Activated CD8-positive, alpha-beta memory T cell treated with anti-CD3 and anti-CD28 coated beads for 36 hours (primary cell): Measurements from ENCODE around the gene WDR36. TPM values are rescaled to one million over a fixed set of nuclear protein-coding genes. Genes with fewer than 3 reads are reported as not detected.
"Not testable (repeated sequence)": the region's sequence is repeated elsewhere in the genome, so short reads cannot be mapped to it uniquely, and the experiment has no call there.

Source experiments
- CTCF ChIA-PET: fragments of 350-600 bp; sonication (Branson Sonifier 250); formaldehyde crosslinking; loops from one replicate; lab custom pipeline; 2021; ENCODE audit warnings: antibody characterized with exemption; lab: Charles Lee
- POLR2A ChIA-PET: fragments of 350-600 bp; sonication (Branson Sonifier 250); formaldehyde crosslinking; loops from one replicate; lab custom pipeline; 2021; ENCODE audit warnings: antibody characterized with exemption; lab: Charles Lee
- total RNA-seq, 2 experiments: library from RNA; stranded (reverse); gene quantifications; one replicate each; pipeline ENCODE4 v1.2.3, GENCODE V29; 2021

The WDR36 gene
- total RNA-seq, 2 experiments from 2014 or later = 81.3 to 82.6 TPM

DNA sequence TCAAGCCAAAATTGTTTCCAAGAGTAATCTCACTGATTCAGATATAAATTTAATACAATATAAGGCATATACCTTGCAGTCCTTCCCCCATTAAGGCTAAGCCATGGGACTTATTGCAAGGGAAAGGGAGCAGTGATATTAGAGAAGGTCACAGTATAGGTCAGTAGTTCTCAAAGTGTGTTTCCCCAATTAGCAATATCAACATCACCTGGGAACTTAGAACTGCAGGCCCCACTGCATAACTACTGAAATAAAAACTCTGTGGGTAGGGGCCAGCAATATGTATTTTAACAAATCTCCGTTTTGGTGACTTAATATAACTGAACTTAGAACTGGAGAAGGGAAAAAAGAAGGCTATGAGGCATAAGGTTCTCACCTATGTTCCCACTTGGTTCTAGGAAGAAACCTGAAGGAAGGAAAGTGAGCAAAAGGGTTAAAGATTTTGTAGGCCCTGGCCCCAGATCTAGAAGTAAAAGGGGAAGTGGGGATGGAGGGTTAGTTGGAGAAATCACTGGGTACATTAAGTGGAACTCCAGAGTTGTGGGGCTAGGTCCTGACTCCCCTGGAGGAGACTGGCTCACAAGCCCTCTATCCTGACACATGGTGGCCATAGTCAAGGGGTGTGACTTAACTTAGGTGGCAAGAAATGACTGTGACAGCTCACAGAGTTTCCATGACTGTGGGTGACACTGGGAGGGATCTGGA, 40.7 kb downstream of the WDR36 start:
- CTCF ChIA-PET = interaction anchor here (0.6 to 0.7 kb wide), 2 partner anchors 24 to 1697 kb away, joined by 5 read pairs; no protein-coding TSS in a partner anchor
- POLR2A ChIA-PET = no interaction called here

DNA sequence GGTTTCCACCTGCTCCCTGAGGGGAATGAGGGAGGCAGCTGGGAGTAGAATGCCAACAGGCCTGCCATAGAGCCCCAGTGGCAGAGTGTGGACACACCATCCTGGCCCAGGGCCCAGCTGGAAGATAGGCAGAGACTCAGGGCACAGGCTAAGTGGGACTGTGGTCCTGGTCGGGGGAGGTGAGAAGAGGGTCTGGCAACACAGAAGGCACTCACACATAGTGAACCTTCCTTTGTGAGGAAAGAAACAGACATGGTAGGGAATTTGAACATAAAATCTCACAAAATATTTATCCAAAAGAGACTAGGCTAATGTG, 41.2 kb downstream of the WDR36 start:
- ChIA-PET POLR2A (no interaction called here), CTCF (no interaction called here)

DNA sequence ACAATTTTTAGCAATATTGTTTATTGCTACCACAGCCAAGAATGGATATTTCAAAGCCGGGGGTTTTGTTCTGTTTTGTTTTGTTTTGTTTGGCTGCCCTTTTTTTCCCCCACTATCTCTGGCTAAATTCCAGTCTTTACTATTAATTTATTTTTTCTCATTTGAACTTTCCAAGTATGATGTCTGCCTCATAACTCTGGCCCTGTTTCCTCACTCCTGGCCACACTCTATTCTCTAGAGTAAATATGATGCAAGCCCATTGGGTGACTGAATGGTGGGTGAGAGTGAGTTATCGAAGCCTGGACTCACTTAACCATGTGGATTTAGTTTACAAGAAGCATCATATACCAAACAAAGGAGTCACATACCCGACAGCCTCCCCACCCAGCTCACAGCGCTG, 41.9 kb downstream of the WDR36 start:
- ChIA-PET CTCF (no interaction called here), POLR2A (no interaction called here)

DNA sequence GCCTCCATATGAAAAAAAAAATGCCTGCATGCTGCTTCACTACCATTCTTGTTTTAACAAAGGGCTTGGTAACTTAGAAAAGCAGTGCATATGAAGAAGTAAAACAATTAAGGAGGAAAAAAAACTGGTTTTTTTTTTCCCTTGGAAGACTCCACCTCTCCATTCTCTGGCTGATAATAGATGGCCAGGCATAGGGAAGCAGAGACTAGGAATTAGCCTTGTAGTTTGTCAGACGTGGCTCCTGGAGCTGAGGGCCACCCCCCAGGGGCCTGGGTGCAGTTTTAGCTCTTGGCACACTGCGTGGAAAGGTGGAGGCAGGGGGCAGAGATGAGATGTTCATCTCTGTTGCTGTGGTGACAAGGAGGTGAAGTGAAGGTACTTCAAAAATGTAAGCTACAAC, 42.7 kb downstream of the WDR36 start:
- ChIA-PET POLR2A (no interaction called here), CTCF (no interaction called here)

DNA sequence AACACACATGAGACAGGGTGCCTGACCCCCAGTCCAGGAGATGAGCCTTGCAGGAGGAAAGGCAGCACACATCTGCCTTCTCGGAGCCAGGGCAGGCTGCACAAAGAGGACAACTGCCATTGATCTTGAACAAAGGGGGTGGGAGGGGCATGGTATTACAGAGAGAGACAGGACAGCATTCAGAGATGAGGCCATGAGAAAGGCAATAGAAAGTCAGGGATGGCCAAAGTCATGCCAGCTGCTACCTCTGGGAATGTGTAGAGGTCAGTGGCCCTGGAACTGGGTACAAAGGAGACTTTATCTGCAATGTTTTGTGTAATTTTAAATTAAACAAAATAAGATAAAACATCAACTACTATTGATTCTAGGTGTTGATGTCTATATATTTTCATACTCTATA, 43.2 kb downstream of the WDR36 start:
- POLR2A ChIA-PET = no interaction called here
- CTCF ChIA-PET = no interaction called here

DNA sequence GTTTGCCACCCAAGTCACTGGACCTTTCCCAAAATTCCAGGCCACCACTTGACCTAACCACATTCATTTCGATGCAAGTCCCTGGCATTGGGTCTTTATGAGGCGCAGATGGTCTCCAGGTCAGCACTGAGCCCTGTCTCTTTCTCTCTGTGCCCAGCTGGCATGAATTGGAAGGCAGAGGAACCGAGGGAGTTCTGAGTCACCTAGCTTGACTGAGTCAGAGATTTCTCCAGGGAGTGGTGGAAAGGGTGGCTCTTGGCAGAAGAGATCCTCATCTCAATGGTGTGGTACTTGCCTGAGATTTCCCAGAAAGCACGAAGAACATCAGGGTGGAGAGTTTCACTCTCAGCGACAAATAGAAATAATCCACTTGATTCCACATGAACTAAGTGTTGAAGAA, 43.8 kb downstream of the WDR36 start:
- ChIA-PET CTCF (no interaction called here), POLR2A (no interaction called here)

DNA sequence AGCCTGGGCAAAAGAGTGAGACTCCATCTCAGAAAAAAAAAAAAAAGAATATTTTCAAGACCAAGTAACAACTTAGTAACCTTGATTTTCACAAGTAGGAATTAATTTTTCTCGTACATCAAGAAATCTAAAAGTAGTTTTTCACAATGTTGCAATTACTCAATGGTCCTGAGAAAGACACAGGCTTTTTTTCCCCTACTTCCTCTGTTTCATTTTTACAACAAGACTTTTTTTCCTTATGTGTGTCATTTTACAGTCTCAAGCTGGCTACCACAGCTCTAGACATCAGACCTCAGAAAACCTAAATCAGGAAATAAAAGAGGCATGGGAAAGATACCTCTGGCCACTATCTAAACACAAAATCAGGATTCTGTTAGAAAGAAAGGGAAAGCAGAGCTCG, 45.9 kb downstream of the WDR36 start:
- ChIA-PET CTCF (no interaction called here), POLR2A (no interaction called here)

DNA sequence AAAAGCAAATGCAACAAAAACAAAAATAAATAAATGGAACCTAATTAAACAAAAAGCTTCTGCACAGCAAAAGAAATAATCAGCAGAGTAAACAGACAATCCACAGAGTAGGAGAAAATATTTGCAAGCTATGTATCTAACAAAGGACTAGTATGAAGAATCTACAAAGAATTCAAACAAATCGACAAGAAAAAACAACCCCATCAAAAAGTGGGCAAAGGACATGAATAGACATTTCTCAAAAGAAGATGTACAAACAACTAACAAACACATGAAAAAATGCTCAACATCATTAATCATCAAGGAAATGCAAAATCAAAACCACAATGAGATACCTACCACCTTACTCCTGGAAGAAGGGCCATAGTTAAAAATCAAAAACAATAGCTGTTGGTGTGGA, 49.3 kb downstream of the WDR36 start:
- POLR2A ChIA-PET = not testable (repeated sequence)

DNA sequence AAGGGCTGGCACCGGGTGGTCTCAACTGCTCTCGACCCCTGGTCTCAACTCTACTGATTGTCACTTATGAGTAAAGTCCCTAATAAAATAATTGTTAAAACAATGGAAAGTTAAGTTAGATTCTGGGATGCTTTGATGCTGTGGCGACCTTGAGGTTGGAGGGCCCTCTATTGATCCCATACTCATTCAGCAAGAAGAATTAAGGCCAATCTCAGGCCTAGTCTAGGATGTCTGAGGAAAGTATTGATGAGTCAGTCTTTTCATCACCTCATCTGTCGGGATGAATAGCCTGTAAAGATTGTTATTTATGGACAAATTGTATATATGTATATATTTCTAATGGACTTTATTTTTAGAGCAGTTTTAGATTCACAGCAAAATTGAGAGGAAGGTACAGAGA, 50.8 kb downstream of the WDR36 start:
- CTCF ChIA-PET = no interaction called here
- POLR2A ChIA-PET = no interaction called here

More for the DNA sequence above, 49.3 kb downstream of the WDR36 start:
- CTCF ChIA-PET = interaction anchor here (0.6 kb wide), 1 partner anchor 59 kb away, joined by 3 read pairs; no protein-coding TSS in a partner anchor

DNA sequence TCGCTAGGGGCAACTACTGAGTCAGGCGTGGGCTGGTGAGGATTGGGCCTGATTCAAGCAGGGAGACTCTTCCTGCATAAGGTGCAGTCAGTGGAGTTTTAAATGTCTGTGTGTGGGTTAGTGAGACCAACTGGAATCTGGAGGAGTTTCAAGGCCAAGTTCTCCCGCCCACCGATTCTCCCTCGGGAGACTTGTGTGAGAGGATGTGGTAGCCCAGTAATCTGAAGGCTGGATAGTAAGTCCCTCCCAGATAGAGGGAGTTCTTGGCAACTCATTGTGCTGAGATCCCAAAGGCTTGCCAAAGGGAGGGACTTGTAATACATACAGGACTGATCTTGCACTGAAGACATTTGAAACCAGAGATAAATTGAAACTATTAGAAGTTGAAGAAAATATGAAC, 51.8 kb downstream of the WDR36 start:
- POLR2A ChIA-PET = no interaction called here
- CTCF ChIA-PET = no interaction called here

DNA sequence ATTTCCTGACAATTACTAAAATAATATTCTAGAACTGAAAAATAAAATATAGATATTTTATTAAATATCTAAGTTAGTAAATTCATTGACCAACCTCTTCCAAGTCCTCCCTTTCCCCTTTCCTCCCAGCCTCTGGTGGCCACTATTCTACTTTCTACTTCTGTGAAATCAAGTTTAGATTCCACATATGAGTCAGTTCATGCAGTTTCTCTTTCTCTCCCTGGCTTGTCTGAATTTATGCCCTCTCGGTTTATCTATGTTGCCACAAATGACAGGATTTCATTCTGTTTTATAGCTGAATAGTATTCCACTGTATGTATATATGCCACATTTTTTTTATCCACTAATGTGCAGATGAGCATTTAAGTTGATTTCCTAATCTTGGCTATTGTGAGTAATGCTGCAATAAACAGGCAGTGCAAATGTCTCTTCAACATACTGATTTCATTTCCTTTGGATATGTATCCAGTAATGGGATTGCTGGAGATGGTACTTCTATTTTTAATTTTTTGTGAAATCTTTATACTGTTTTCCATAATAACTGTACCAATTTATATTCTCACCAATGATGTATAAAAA, 52.3 kb downstream of the WDR36 start:
- ChIA-PET CTCF (no interaction called here), POLR2A (no interaction called here)

DNA sequence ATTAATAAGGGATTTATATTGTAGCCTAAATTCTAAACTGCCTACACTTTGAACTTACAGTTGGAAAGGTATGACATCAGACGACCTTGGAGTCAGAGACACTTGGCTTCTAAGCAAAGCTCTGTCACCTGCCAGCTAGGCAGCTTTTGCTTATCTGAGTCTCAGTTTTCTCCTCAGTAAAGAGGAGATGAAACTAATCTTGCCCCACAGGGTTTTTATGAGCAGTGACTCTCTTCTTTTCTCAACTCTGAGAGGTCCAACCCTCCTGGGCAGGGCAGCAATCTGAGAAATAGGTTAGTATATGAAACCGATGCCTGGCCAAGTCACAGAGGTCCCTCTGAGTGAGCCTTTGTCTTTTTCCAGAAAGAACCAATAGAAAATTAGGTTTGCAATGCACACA, 53.9 kb downstream of the WDR36 start:
- CTCF ChIA-PET = no interaction called here

DNA sequence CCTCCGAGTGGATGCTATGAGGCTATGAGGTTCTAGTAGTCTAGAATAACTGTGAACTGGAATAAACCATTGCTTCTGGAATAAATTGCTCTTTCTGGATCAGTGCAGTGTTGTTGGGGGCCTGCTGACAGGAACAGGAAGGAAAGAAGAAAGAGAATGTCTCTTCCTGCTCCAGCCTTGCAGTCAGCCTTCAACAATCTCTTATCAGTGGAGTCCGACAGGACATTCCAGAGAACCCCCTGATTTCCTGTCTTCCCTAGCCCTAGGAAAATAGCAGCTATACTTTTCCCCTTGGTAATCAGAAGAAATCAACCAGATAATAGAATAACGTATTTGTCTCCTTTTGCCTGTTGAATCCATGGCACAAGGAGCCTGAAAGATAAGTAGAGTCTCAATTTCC, 55.4 kb downstream of the WDR36 start:
- ChIA-PET CTCF (no interaction called here), POLR2A (no interaction called here)

More for the DNA sequence above, 53.9 kb downstream of the WDR36 start:
- POLR2A ChIA-PET = no interaction called here

DNA sequence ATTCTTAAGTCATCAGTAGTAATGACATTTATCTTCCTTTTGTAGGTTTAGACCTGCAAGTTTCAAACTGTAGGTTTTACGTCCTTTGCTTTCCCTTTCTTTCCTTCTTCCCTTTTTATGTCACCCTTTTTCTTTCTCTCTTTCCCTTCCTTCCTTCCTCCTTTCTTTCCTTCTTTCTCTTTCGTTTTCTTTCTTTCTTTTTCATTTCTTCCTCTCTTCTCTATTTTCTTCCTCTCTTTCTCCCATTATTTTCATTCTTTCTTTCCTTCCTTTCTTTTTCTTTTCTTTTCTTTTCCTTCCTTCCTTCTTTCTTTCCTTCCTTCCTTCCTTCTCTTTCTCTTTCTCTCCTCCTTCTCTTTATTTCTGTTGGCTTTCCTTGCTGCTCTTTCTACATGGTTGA, 59.9 kb downstream of the WDR36 start:
- ChIA-PET CTCF (interaction anchor here (1.9 kb wide), 1 partner anchor 127 kb away, joined by 6 read pairs; no protein-coding TSS in a partner anchor), POLR2A (no interaction called here)

DNA sequence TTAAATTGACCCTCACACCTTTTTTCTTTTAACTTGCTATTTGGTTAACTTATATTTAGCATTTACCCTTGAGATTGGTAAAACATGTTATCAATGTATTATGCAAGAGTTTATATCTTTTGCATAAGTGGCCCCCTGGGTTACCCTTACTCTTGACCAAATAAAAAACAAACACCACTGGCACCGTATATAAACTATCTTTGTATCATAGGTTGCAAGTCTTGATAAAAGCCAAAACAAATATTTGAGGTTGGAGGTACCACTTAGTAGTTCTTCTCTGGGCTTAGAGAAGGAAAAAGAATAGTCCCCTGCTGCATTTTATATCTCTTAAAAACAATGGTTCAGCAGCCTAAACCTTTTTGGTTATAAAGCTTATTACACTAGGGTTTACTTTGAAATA, 61.3 kb downstream of the WDR36 start:
- ChIA-PET CTCF (no interaction called here), POLR2A (no interaction called here)

DNA sequence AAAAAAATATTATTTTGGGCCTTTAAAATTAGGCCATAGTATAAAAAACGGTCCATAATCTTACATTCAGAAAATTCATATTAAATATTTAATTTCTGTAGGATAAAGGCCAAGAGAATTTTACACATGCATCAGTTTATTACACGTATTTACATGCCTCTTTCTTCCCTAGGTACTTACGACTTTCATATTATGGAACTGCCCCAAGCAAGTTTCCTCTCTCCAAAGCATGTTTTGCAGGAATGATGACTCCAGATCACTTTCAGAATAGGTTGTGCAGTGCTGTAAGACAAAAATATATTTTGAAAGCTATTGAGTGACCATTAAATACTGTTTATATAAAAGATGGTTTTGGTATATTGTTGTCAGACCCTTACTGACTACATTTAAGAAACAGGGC, 61.8 kb downstream of the WDR36 start:
- POLR2A ChIA-PET = no interaction called here
- CTCF ChIA-PET = no interaction called here

DNA sequence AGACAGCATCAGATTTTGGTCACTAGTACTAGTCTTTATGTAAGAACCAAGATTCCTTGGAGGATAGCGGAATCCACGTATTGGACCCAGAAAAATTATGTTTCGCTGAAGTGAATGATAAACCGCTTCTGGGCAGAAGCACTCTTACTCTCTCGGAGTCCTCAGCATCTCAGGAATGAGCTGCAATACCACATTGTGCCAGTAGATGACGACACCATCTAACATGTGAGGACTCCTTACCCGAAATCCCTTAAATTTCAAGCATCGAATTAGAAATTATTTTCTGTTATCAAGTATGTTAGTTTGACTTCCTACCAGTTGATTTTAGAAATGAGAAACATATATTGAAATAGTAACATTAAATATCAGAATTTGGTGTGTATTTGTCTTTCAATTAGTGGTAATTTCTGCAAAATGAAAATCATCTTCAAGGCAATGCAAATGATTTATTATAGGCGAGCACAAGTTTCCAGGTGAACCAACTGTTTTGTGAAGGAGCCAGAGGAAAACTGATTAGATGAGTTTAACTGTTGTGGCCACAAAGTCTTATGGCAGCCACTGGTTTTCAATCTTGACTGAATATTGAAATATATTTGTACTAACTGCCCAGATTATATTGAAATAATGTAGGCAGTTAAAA, 66.1 kb downstream of the WDR36 start:
- ChIA-PET CTCF (interaction anchor here (1.0 to 4.4 kb wide), 5 partner anchors 81 to 322 kb away, joined by 3 to 27 read pairs (median 3); no protein-coding TSS in a partner anchor), POLR2A (no interaction called here)

DNA sequence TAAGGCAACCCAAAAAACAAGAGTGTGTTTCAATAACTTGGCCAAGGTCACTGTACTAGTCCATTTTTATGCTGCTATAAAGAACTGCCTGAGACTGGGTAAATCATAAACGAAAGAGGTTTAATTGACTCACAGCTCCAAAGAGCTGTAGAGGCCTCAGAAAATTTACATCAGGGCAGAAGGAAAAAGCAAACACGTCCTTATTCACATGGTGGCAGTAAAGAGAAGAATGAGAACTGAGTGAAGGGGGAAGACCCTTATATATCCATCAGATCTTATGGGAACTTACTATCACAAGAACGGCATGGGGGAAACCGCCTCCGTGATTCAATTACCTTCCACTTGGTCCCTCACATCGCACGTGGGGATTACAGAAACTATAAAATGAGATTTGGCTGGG, 67.7 kb downstream of the WDR36 start:
- POLR2A ChIA-PET = no interaction called here
- CTCF ChIA-PET = interaction anchor here (0.7 to 4.4 kb wide), 2 partner anchors 110 to 119 kb away, joined by 3 to 27 read pairs; no protein-coding TSS in a partner anchor

DNA sequence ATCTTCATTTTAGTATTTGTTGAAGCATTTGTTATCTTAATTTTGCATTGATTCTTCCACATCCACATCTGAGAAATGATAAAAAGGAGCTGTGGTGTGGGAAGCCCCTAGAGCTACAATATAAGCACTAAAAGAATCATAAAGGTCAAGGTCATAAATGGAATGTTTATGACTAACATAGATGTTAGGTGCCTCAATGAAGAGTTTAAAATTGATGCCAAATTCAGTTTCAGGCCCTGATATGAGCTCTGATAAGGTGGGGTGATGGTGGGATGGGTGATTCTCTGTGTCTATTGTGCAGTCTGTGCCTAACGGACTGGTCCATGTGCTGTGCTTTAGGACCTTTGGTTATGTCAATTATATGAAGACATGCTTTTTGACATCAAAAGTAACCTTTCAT, 70.9 kb downstream of the WDR36 start:
- ChIA-PET POLR2A (no interaction called here), CTCF (interaction anchor here (2.5 kb wide), 1 partner anchor 116 kb away, joined by 10 read pairs; no protein-coding TSS in a partner anchor)

DNA sequence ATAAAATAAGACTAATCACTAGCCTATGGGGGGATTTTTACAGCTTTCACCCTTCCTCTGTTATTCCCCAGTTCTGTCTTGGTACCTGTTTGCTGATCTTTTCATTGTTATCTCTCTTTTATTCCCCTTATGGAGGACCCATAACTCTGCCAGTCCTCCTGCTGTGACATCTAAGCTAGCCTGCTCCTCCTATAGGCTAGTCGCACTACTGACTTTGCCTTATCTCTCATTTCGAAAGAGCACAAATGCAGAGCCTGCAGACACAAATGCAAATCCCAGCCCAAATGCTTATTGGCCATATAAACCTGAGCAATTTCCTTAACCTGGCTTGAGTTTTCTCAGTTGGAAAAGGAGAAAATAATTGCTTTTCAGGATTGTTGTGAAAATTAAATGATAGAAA, 72.9 kb downstream of the WDR36 start:
- CTCF ChIA-PET = no interaction called here
- POLR2A ChIA-PET = no interaction called here

DNA sequence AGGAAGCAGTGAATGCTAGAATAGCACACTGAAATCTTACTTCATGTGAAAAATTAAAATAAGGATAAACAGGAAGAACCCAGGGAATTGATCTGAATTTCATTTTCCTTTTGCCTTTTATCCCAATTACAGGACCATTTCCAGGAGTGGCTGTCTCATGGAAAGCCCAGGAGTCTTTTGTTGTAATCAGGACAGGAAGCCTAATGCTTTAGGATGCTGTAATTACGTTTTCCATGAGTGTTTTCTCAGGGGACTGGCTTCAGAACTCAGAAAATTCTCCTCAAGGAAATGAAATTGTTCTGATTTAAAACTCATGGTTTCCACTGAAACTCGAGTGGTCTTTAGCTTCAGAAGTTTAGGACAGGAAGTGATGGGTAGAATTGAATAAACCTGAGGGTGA, 75.4 kb downstream of the WDR36 start:
- ChIA-PET CTCF (no interaction called here), POLR2A (no interaction called here)
